PC-9 (cell line): ENCODE measurements around the gene TRIM44. TPM values are rescaled to one million over a fixed set of nuclear protein-coding genes. Genes with fewer than 3 reads are reported as not detected.
"Not testable (repeated sequence)": the region's sequence is repeated elsewhere in the genome, so short reads cannot be mapped to it uniquely, and the experiment has no call there.

Experiments used
- BruUV-seq: library from RNA; stranded (reverse); fragments of 400-500 nt; replicated peaks from 2 replicates; lab custom pipeline; 2021; lab: Mats Ljungman, UMichigan
- CTCF ChIA-PET: fragments of 300-600 bp; sonication (Branson Sonifier 250); formaldehyde crosslinking; loops from one replicate; lab custom pipeline; 2022; ENCODE audit warnings: antibody characterized with exemption; lab: Charles Lee
- POLR2A ChIA-PET: fragments of 300-600 bp; sonication (Branson Sonifier 250); formaldehyde crosslinking; loops from one replicate; lab custom pipeline; 2022; ENCODE audit warnings: antibody characterized with exemption; ENCODE audit not compliant: unreplicated experiment; lab: Charles Lee
- DNase-seq, 2 experiments: peaks; one replicate each; pipeline versions ENCODE4 v3.0.0 to v3.0.0-alpha.2; 2015 to 2022; ENCODE audit warnings: mixed read lengths in 1 of 2
- H2AFZ ChIP-seq: fragments of 200-600 bp; sonication (generic); 2 replicates; pipeline ENCODE4 v1.8.1; 2017; ENCODE audit warnings: antibody characterized with exemption
- H3F3A ChIP-seq: fragments of 200-600 bp; sonication (generic); 2 replicates; pipeline ENCODE4 v1.8.1; 2017; ENCODE audit warnings: antibody characterized with exemption, mild to moderate bottlenecking, low read depth; ENCODE audit not compliant: insufficient read depth
- H3K27ac ChIP-seq: fragments of 200-600 bp; sonication (generic); 2 replicates; pipeline ENCODE4 v1.6.1; 2016; ENCODE audit warnings: mixed run types
- H3K27me3 ChIP-seq: fragments of 200-600 bp; sonication (generic); 2 replicates; pipeline ENCODE4 v1.6.1; 2016; ENCODE audit warnings: low read depth, mixed run types; ENCODE audit not compliant: insufficient read depth
- H3K36me3 ChIP-seq: fragments of 200-600 bp; sonication (generic); 2 replicates; pipeline ENCODE4 v1.6.1; 2016; ENCODE audit warnings: low read depth, mixed run types
- H3K4me1 ChIP-seq: fragments of 200-600 bp; sonication (generic); replicated peaks from 2 replicates; pipeline ENCODE4 v1.6.1; 2016; ENCODE audit warnings: mixed run types; ENCODE audit not compliant: insufficient read depth
- H3K4me2 ChIP-seq: fragments of 200-600 bp; sonication (generic); 2 replicates; pipeline ENCODE4 v1.6.1; 2017; ENCODE audit warnings: mixed run types
- H3K4me3 ChIP-seq: fragments of 200-600 bp; sonication (generic); 2 replicates; pipeline ENCODE4 v1.6.1; 2016; ENCODE audit warnings: mixed run types
- H3K79me2 ChIP-seq: fragments of 200-600 bp; sonication (generic); 2 replicates; pipeline ENCODE4 v1.6.1; 2017; ENCODE audit warnings: low read depth, mixed run types
- H3K9me2 ChIP-seq: fragments of 200-600 bp; sonication (generic); 2 replicates; pipeline ENCODE4 v1.8.1; 2017; ENCODE audit warnings: mild to moderate bottlenecking; ENCODE audit not compliant: insufficient read depth
- H3K9me3 ChIP-seq: fragments of 200-600 bp; sonication (generic); 2 replicates; pipeline ENCODE4 v1.8.1; 2016; ENCODE audit warnings: low read depth; ENCODE audit not compliant: insufficient read depth
- H4K20me1 ChIP-seq: fragments of 200-600 bp; sonication (generic); 2 replicates; pipeline ENCODE4 v1.8.1; 2017; ENCODE audit not compliant: insufficient read depth
- EZH2 ChIP-seq: fragments of 200-600 bp; sonication (generic); IDR thresholded peaks from 2 replicates; pipeline ENCODE4 v1.8.0; 2017; ENCODE audit warnings: antibody characterized with exemption, low read depth
- intact Hi-C: fragments of 100-400 bp; cut with micrococcal nuclease; formaldehyde crosslinking; loops from one replicate; pipeline ENCODE4 v1.10.0; 2022; ENCODE audit not compliant: unreplicated experiment
- total RNA-seq: library from RNA; stranded (reverse); gene quantifications from 2 replicates; pipeline ENCODE4 v1.2.3, GENCODE V29; 2021
- TF ChIP-seq, protein P1 (sequence below): fragments of 200-600 bp; sonication (generic); conservative IDR thresholded peaks from 2 replicates; pipeline ENCODE4 v1.6.1; 2017; ENCODE audit warnings: mixed run types, antibody characterized with exemption, mild to moderate bottlenecking, moderate library complexity

Gene TRIM44
- total RNA-seq, 1 experiment from 2014 or later: 100 TPM

DNA sequence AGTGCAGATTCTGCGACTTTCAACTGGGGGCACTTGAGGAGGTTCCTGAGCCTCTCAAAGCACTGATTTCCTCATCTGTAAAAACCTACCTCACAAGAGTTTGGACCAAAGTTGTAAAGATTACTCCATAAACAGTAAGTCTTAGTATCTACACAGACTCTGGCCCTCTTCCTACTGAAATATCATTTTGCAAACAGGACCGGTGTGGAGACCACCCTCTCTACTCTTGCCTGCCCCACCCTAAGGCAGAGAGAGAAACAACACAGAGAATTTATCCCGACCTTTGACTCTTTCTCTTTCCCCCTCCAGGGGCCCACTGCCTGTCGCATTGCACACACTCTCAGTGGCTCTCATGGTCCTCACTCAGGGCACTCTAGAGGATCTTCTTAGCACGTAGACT, 163.4 kb downstream of the TRIM44 start:
- H3F3A ChIP-seq: no peaks in the 10 kb centered on the region
- H4K20me1 ChIP-seq: no peaks in the 10 kb centered on the region
- no peak overlapping the region for H2AFZ ChIP-seq
- no peak overlapping the region for H3K27ac ChIP-seq
- H3K4me1 ChIP-seq: 0 out of 2 replicates have a peak, but pooled peaks cover 8% of the 10 kb centered on the region
- no peaks in the 10 kb centered on the region for H3K9me3 ChIP-seq
- CTCF ChIA-PET: no interaction called here
- no TSS peak for BruUV-seq
- no peak overlapping the region for H3K4me3 ChIP-seq
- no peaks in the 10 kb centered on the region for H3K27me3 ChIP-seq
- H3K4me2 ChIP-seq: no peak overlapping the region
- H3K36me3 ChIP-seq: no peaks in the 10 kb centered on the region
- H3K9me2 ChIP-seq: 0 out of 2 replicates have a peak, but pooled peaks cover 6% of the 10 kb centered on the region
- no peak for TF ChIP-seq EZH2
- TF ChIP-seq, protein P1, sequence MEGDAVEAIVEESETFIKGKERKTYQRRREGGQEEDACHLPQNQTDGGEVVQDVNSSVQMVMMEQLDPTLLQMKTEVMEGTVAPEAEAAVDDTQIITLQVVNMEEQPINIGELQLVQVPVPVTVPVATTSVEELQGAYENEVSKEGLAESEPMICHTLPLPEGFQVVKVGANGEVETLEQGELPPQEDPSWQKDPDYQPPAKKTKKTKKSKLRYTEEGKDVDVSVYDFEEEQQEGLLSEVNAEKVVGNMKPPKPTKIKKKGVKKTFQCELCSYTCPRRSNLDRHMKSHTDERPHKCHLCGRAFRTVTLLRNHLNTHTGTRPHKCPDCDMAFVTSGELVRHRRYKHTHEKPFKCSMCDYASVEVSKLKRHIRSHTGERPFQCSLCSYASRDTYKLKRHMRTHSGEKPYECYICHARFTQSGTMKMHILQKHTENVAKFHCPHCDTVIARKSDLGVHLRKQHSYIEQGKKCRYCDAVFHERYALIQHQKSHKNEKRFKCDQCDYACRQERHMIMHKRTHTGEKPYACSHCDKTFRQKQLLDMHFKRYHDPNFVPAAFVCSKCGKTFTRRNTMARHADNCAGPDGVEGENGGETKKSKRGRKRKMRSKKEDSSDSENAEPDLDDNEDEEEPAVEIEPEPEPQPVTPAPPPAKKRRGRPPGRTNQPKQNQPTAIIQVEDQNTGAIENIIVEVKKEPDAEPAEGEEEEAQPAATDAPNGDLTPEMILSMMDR: no peak
- POLR2A ChIA-PET: interaction anchor here (0.7 kb wide), 1 partner anchor 257 kb away, joined by 5 read pairs; no protein-coding TSS in a partner anchor
- DNase-seq: no peak
- intact Hi-C loops: no loop called here
- H3K79me2 ChIP-seq: no peaks in the 10 kb centered on the region

DNA sequence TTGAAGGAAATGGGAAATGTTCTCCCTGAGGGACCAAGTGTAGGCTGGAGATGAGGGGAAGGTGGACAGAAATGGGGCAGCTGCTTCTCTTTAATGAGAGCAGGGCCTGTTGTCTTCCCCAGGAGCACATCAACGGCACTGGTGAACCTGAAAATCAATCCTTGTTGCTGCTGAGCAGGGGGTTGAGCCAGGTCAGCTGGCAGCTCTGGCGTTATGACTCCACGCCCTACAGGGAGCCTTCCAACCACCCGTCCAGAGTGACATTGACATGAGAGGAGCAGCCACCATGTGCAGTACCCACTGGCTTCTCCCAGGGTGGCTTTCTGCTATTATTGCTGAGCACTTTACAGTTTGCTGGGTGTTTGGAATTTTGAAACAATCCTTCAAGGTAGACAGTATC, 164.4 kb downstream of the TRIM44 start:
- BruUV-seq: no TSS peak
- no peaks in the 10 kb centered on the region for H4K20me1 ChIP-seq
- no peak overlapping the region for H2AFZ ChIP-seq
- H3K4me2 ChIP-seq: no peak overlapping the region
- no peaks in the 10 kb centered on the region for H3K27me3 ChIP-seq
- H3K9me2 ChIP-seq: 0 out of 2 replicates have a peak, but pooled peaks cover 6% of the 10 kb centered on the region
- ChIA-PET POLR2A (no interaction called here), CTCF (no interaction called here)
- intact Hi-C loops: no loop called here
- no peaks in the 10 kb centered on the region for H3K36me3 ChIP-seq
- no peak overlapping the region for H3K4me3 ChIP-seq
- no peak for DNase-seq
- 0 out of 2 replicates have a peak, but pooled peaks cover 7% of the 10 kb centered on the region for H3K4me1 ChIP-seq
- no peaks in the 10 kb centered on the region for H3K9me3 ChIP-seq
- no peak overlapping the region for H3K27ac ChIP-seq
- TF ChIP-seq, protein P1: no peak
- TF ChIP-seq EZH2: no peak
- H3F3A ChIP-seq: no peaks in the 10 kb centered on the region
- H3K79me2 ChIP-seq: no peaks in the 10 kb centered on the region

DNA sequence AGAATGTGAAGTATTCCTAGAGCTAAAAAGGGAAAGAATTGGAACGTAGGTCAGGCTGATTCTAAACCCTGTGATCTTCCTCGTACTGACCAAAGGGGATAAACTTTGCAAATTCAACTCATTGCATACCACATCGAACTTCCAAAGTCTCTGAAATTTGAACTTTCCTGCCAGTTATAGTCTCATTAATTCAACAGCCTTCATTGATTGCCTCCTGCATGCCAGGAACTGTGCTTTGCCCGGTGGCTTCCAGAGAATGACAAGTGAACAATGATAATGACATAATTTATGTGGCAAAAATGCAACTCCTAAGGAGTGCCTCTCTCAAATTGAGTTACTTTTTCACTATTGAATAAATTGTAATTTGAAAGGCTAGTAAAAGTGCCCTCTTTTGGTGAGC, 173.6 kb downstream of the TRIM44 start:
- CTCF ChIA-PET: no interaction called here
- no peak overlapping the region for H3K4me2 ChIP-seq
- DNase-seq: no peak
- H3K36me3 ChIP-seq: no peaks in the 10 kb centered on the region
- no peaks in the 10 kb centered on the region for H3K79me2 ChIP-seq
- H3K27ac ChIP-seq: no peak overlapping the region
- no peaks in the 10 kb centered on the region for H3K9me2 ChIP-seq
- H3K9me3 ChIP-seq: no peaks in the 10 kb centered on the region
- no peaks in the 10 kb centered on the region for H4K20me1 ChIP-seq
- H3K4me3 ChIP-seq: no peak overlapping the region
- intact Hi-C loops: no loop called here
- H3F3A ChIP-seq: no peaks in the 10 kb centered on the region
- no peak overlapping the region for H2AFZ ChIP-seq
- no TSS peak for BruUV-seq
- TF ChIP-seq EZH2: no peak
- no peaks in the 10 kb centered on the region for H3K4me1 ChIP-seq
- POLR2A ChIA-PET: no interaction called here
- no peaks in the 10 kb centered on the region for H3K27me3 ChIP-seq

DNA sequence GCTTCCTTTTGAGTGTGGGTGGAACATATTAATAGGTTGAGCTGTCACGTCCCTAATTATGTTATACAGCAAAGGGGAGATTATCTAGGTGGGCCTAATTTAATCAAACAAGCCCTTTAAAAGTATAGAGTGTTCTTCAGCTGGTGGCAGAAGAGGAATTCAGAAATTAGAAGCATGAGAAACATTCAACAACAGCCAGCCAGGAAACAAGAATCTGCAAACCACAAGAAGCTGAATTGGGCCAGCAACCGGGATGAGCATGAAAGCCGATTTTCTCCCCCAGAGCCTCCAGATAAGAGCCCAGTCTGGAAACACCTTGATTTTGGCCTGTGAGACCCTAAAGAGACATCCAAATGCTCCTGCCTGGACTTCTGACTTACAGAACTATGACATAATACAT, 175.5 kb downstream of the TRIM44 start:
- ChIA-PET POLR2A (no interaction called here), CTCF (no interaction called here)
- Histone ChIP-seq H3K9me3 (no peaks in the 10 kb centered on the region), H3F3A (no peaks in the 10 kb centered on the region), H4K20me1 (no peaks in the 10 kb centered on the region), H3K9me2 (no peaks in the 10 kb centered on the region), H3K4me2 (no peak overlapping the region), H3K4me1 (no peaks in the 10 kb centered on the region), H3K27me3 (no peaks in the 10 kb centered on the region), H3K27ac (no peak overlapping the region), H2AFZ (no peak overlapping the region), H3K79me2 (no peaks in the 10 kb centered on the region), H3K36me3 (no peaks in the 10 kb centered on the region), H3K4me3 (no peak overlapping the region)
- TF ChIP-seq EZH2: no peak
- TF ChIP-seq, protein P1: no peak
- BruUV-seq: no TSS peak
- intact Hi-C loops: no loop called here
- DNase-seq: no peak

DNA sequence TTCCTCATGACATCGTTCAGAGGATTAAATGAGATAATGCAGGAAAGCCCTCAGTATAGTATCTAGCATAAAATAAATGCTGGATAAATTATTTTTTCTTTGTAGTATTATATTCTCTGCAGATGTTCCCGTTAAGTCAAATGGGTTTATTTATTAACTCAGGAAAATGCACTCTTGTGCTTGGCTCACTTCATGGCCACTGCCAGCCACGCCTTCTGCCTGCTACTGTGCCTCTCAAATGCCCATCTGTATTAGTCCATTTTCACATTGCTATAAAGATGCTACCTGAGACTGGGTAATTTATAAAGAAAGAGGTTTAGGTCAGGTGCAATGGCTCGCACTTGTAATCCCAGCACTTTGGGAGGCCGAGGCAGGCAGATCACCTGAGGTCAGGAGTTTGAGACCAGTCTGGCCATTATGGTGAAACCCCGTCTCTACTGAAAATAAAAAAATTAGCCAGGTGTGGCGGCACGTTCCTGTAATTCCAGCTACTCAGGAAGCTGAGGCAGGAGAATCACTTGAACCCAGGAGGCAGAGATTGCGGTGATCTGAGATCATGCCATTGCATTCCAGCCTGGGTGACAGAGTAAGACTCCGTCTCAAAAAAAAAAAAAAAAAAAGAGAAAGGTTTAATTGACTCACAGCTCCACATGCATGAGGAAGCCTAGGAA, 176.3 kb downstream of the TRIM44 start:
- H2AFZ ChIP-seq, POLR2A ChIA-PET, DNase-seq, BruUV-seq, H3K9me2 ChIP-seq, H3K36me3 ChIP-seq, intact Hi-C loops, H3K27ac ChIP-seq, CTCF ChIA-PET, H3K9me3 ChIP-seq, H3F3A ChIP-seq, H3K79me2 ChIP-seq, H3K4me3 ChIP-seq, H4K20me1 ChIP-seq, H3K4me1 ChIP-seq, H3K4me2 ChIP-seq, H3K27me3 ChIP-seq: not testable (repeated sequence)
